ENCODE measurements around the gene MESP2. TPM values are rescaled to one million over a fixed set of nuclear protein-coding genes. Genes with fewer than 3 reads are reported as not detected.

Gene MESP2
- total and polyA plus RNA-seq, 9 donors = 0.19 TPM; not detected in 8

- Histone ChIP-seq H3K36me3 (no peaks in the 10 kb centered on the region), H3K9me3 (no peaks in the 10 kb centered on the region), H3K27me3 (no peaks in the 10 kb centered on the region), H3K4me3 (no peak overlapping the region), H3K27ac (no peak overlapping the region), H3K4me1 (ENCODE audit: insufficient read depth) (no peaks in the 10 kb centered on the region)
- TF ChIP-seq EP300 (IDR thresholded peaks at IDR 0.05) = no peak
- DNase-seq = no peak
- WGBS, 3 donors = 66 to 71% (median 69%) methylated on average over 8 of the region's 8 CpGs
- intact Hi-C loops (cut with DNase I) = loop anchor here in 2 of 4 donors (10.0 kb wide), 2 partner anchors 107 to 307 kb away; no protein-coding TSS in a partner anchor
Observed at GRCh38 chr15:89767411-89767915, 8.7 kb upstream of the MESP2 start.

- Histone ChIP-seq H3K27ac (no peak overlapping the region), H3K27me3 (no peaks in the 10 kb centered on the region), H3K9me3 (no peaks in the 10 kb centered on the region), H3K4me3 (no peak overlapping the region), H3K4me1 (ENCODE audit: insufficient read depth) (no peaks in the 10 kb centered on the region), H3K36me3 (no peaks in the 10 kb centered on the region)
- no peak for DNase-seq
- intact Hi-C loops (cut with DNase I) = loop anchor here in 2 of 4 donors (10.0 kb wide), 2 partner anchors 107 to 307 kb away; no protein-coding TSS in a partner anchor
- TF ChIP-seq POLR2A (IDR thresholded peaks at IDR 0.05) (no peak), EP300 (IDR thresholded peaks at IDR 0.05) (no peak), CTCF (IDR thresholded peaks at IDR 0.05) (no peak)
- 44 to 48% (median 44%) methylated on average over 7 of the region's 7 CpGs for WGBS, 3 donors
Observed at GRCh38 chr15:89768071-89768500, 8.0 kb upstream of the MESP2 start.

GRCh38 chr15:89769366-89769765 is 6.8 kb upstream of the MESP2 start:
- no peaks in the 10 kb centered on the region for H3K36me3 ChIP-seq
- DNase-seq = no peak
- no peaks in the 10 kb centered on the region for H3K9me3 ChIP-seq
- no peaks in the 10 kb centered on the region for H3K4me1 ChIP-seq (ENCODE audit: insufficient read depth)
- no peak overlapping the region for H3K27ac ChIP-seq
- TF ChIP-seq POLR2A (IDR thresholded peaks at IDR 0.05) (no peak), EP300 (IDR thresholded peaks at IDR 0.05) (no peak), CTCF (IDR thresholded peaks at IDR 0.05) (no peak)
- 90 to 93% (median 91%) methylated on average over 3 of the region's 3 CpGs for WGBS, 3 donors
- H3K27me3 ChIP-seq = no peaks in the 10 kb centered on the region
- no peak overlapping the region for H3K4me3 ChIP-seq
- intact Hi-C loops (cut with DNase I) = loop anchor here in 2 of 4 donors (10.0 kb wide), 2 partner anchors 105 to 305 kb away; no protein-coding TSS in a partner anchor

- no peak for DNase-seq
- intact Hi-C loops (cut with DNase I) = loop anchor here in 1 of 4 donors (10.0 kb wide), 1 partner anchor 105 kb away; no protein-coding TSS in a partner anchor
- Histone ChIP-seq H3K9me3 (no peaks in the 10 kb centered on the region), H3K4me3 (no peak overlapping the region), H3K4me1 (ENCODE audit: insufficient read depth) (no peaks in the 10 kb centered on the region), H3K27me3 (no peaks in the 10 kb centered on the region), H3K36me3 (no peaks in the 10 kb centered on the region), H3K27ac (no peak overlapping the region)
- 74 to 79% (median 77%) methylated on average over 3 of the region's 3 CpGs for WGBS, 3 donors
- TF ChIP-seq CTCF (IDR thresholded peaks at IDR 0.05) (no peak), EP300 (IDR thresholded peaks at IDR 0.05) (no peak), POLR2A (IDR thresholded peaks at IDR 0.05) (no peak)
Observed at GRCh38 chr15:89770041-89770440, 6.1 kb upstream of the MESP2 start.

- no peaks in the 10 kb centered on the region for H3K27me3 ChIP-seq
- WGBS, 3 donors = 65 to 68% (median 65%) methylated on average over 3 of the region's 3 CpGs
- no peaks in the 10 kb centered on the region for H3K36me3 ChIP-seq
- no peaks in the 10 kb centered on the region for H3K4me1 ChIP-seq (ENCODE audit: insufficient read depth)
- no peak for DNase-seq
- no peak overlapping the region for H3K27ac ChIP-seq
- intact Hi-C loops (cut with DNase I) = loop anchor here in 1 of 4 donors (10.0 kb wide), 1 partner anchor 102 kb away; no protein-coding TSS in a partner anchor
- H3K9me3 ChIP-seq = no peaks in the 10 kb centered on the region
- no peak for TF ChIP-seq EP300 (IDR thresholded peaks at IDR 0.05)
- no peak for TF ChIP-seq POLR2A (IDR thresholded peaks at IDR 0.05)
- TF ChIP-seq CTCF (IDR thresholded peaks at IDR 0.05) = no peak
- no peak overlapping the region for H3K4me3 ChIP-seq
Observed at GRCh38 chr15:89772932-89773583, 3.1 kb upstream of the MESP2 start.

Data from ovary (tissue), 9 donors.